K562 (cell line): ENCODE results near the gene IGF2R. TPM values are rescaled to one million over a fixed set of nuclear protein-coding genes. Genes with fewer than 3 reads are reported as not detected.

ENCODE experiments used
- ATAC-seq: fragments of 200-7000 bp; cut with Tn5 transposase; 3 replicates; pipeline ENCODE4 v1.9.1; 2020; ENCODE audit warnings: moderate library complexity
- BruUV-seq: library from RNA; stranded (reverse); fragments of 400-500 nt; replicated peaks from 2 replicates; lab custom pipeline; 2021; lab: Mats Ljungman, UMichigan
- CTCF ChIA-PET: fragments of 300-600 bp; formaldehyde crosslinking; extraction: SDS; loops from one replicate; lab custom pipeline; 2021; ENCODE audit warnings: low intra/inter-chr PET ratio; lab: Yijun Ruan, JAX
- POLR2A ChIA-PET: fragments of 300-600, 350-650 bp; sonication (Branson Sonifier 250); formaldehyde crosslinking; extraction: SDS; loops from one replicate; lab custom pipeline; 2021; ENCODE audit warnings: antibody characterized with exemption, inconsistent platforms; lab: Yijun Ruan, JAX
- DNase-seq, 4 experiments: peaks; one replicate each; pipeline versions ENCODE4 v3.0.0 to v3.0.0-alpha.2; 2011 to 2018; ENCODE audit warnings: low spot score in 3 of 4, mixed read lengths in 3 of 4; ENCODE audit errors: extremely low read depth in 1 of 4
- FAIRE-seq: peaks from 2 replicates; lab custom pipeline; 2011; peaks lifted over from hg19 to GRCh38; lab: Jason Lieb, UNC
- H2AFZ ChIP-seq: 2 replicates; pipeline ENCODE4 v1.6.0; 2011; ENCODE audit warnings: low read depth, low read length, control low read depth, inconsistent platforms
- H3K27ac ChIP-seq: fragments of 200-600 bp; 3 replicates; pipeline ENCODE4 v1.8.0; 2011; ENCODE audit warnings: low read depth, mild to moderate bottlenecking, control low read depth, inconsistent platforms, low read length, moderate library complexity, mixed read lengths; ENCODE audit errors: extremely low read depth
- H3K27me3 ChIP-seq, 2 experiments: fragments of 300-600 bp in 1 of 2; 2 replicates in 1 of 2; 3 replicates in 1 of 2; pipeline versions ENCODE4 v1.6.0 to v1.8.0; 2011; ENCODE audit warnings: inconsistent platforms in 2 of 2, low read length in 2 of 2, mild to moderate bottlenecking in 1 of 2, mixed read lengths in 1 of 2, moderate library complexity in 1 of 2; ENCODE audit not compliant: control insufficient read depth in 2 of 2, insufficient read depth in 2 of 2
- H3K36me3 ChIP-seq: fragments of 300-600 bp; 3 replicates; pipeline ENCODE4 v1.8.0; 2011; ENCODE audit warnings: mild to moderate bottlenecking, low read length, inconsistent platforms; ENCODE audit not compliant: control insufficient read depth, insufficient read depth
- H3K4me1 ChIP-seq, 2 experiments: fragments of 200-600 bp in 1 of 2; replicated peaks in 1 of 2; 2 replicates in 1 of 2; 3 replicates in 1 of 2; pipeline versions ENCODE4 v1.5.1 to v1.8.0; 2011; ENCODE audit warnings: inconsistent platforms in 2 of 2, low read length in 2 of 2, mild to moderate bottlenecking in 1 of 2, mixed read lengths in 1 of 2, moderate library complexity in 1 of 2; ENCODE audit not compliant: control insufficient read depth in 2 of 2, insufficient read depth in 2 of 2
- H3K4me2 ChIP-seq: 2 replicates; pipeline ENCODE4 v1.6.1; 2011; ENCODE audit warnings: low read length, control low read depth, inconsistent platforms, mixed read lengths; ENCODE audit not compliant: insufficient read depth
- H3K4me3 ChIP-seq: fragments of 200-600 bp; sonication (generic), shearing (Covaris generic); 2 replicates; pipeline ENCODE4 v1.5.1; 2016; ENCODE audit warnings: control low read depth, inconsistent platforms
- H3K79me2 ChIP-seq: fragments of 200-600 bp; 3 replicates; pipeline ENCODE4 v1.8.0; 2011; ENCODE audit warnings: low read length, inconsistent platforms; ENCODE audit not compliant: control insufficient read depth, insufficient read depth
- H3K9ac ChIP-seq, 2 experiments: 2 replicates each; pipeline versions ENCODE4 v1.6.0 to v1.6.1; 2011; ENCODE audit warnings: low read depth in 2 of 2, low read length in 2 of 2, control low read depth in 1 of 2, inconsistent platforms in 1 of 2, mild to moderate bottlenecking in 1 of 2, mixed read lengths in 1 of 2; ENCODE audit not compliant: insufficient read depth in 1 of 2
- H3K9me1 ChIP-seq: one replicate; pipeline ENCODE4 v1.6.0; 2011; ENCODE audit warnings: inconsistent platforms, mild to moderate bottlenecking, low read length, moderate library complexity; ENCODE audit not compliant: control insufficient read depth, insufficient read depth
- H3K9me3 ChIP-seq: replicated peaks from 2 replicates; pipeline ENCODE4 v1.5.1; 2011; ENCODE audit warnings: low read depth, low read length, inconsistent platforms; ENCODE audit not compliant: control insufficient read depth, insufficient read depth
- H4K20me1 ChIP-seq: replicated peaks from 2 replicates; pipeline ENCODE4 v1.6.1; 2011; ENCODE audit warnings: low read length, inconsistent platforms, mixed read lengths; ENCODE audit not compliant: control insufficient read depth, insufficient read depth
- ARHGAP35 ChIP-seq: fragments of 450-650 bp; IDR thresholded peaks from 2 replicates; pipeline ENCODE4 v1.6.1; 2018; ENCODE audit not compliant: partially characterized antibody
- BHLHE40 ChIP-seq: IDR thresholded peaks from 2 replicates; pipeline ENCODE4 v1.6.1; 2011; ENCODE audit warnings: low read length, improper control_type of control experiment
- BRCA1 ChIP-seq, 2 experiments: fragments of 450-650 bp in 1 of 2; sonication (generic) in 1 of 2; formaldehyde crosslinking in 1 of 2; IDR thresholded peaks; 2 replicates each; pipeline versions ENCODE4 v1.5.0 to v1.6.1; 2017 to 2020; ENCODE audit warnings: mild to moderate bottlenecking in 1 of 2, missing genetic modification reagents in 1 of 2
- CCNT2 ChIP-seq: IDR thresholded peaks from 2 replicates; pipeline ENCODE4 v1.6.1; 2011; ENCODE audit warnings: borderline replicate concordance, low read depth, mild to moderate bottlenecking, moderate library complexity, mixed read lengths, low read length; ENCODE audit not compliant: insufficient read length; ENCODE audit errors: extremely low read depth
- DEAF1 ChIP-seq: fragments of 450-650 bp; formaldehyde crosslinking; IDR thresholded peaks from 2 replicates; pipeline ENCODE4 v1.4.0; 2020; ENCODE audit warnings: mild to moderate bottlenecking, moderate library complexity
- DIDO1 ChIP-seq: fragments of 450-650 bp; IDR thresholded peaks from 2 replicates; pipeline ENCODE4 v1.6.1; 2016; ENCODE audit warnings: low read depth, missing biosample characterization, missing genetic modification characterization
- DPF2 ChIP-seq: fragments of 450-650 bp; IDR thresholded peaks from 2 replicates; pipeline ENCODE4 v1.6.1; 2016
- EP400 ChIP-seq: fragments of 450-650 bp; IDR thresholded peaks from 2 replicates; pipeline ENCODE4 v1.6.1; 2017; ENCODE audit warnings: antibody characterized with exemption, mild to moderate bottlenecking, moderate library complexity
- HEY1 ChIP-seq: fragments of 250-450 bp; sonication (Bioruptor Pico); IDR thresholded peaks from 2 replicates; pipeline ENCODE4 v1.5.0; 2020; ENCODE audit warnings: mild to moderate bottlenecking, moderate library complexity, borderline replicate concordance
- NCOA2 ChIP-seq, 2 experiments: fragments of 450-650 bp; IDR thresholded peaks; 2 replicates each; pipeline ENCODE4 v1.6.1; 2018; ENCODE audit warnings: mild to moderate bottlenecking in 2 of 2, moderate library complexity in 1 of 2; ENCODE audit not compliant: partially characterized antibody in 2 of 2
- PHF20 ChIP-seq: fragments of 450-650 bp; IDR thresholded peaks from 2 replicates; pipeline ENCODE4 v1.6.1; 2018; ENCODE audit not compliant: partially characterized antibody
- RBFOX2 ChIP-seq: fragments of 200-400 bp; formaldehyde crosslinking; IDR thresholded peaks from 2 replicates; pipeline ENCODE4 v1.6.1; 2017; ENCODE audit warnings: low read depth, mild to moderate bottlenecking, low read length, moderate library complexity
- TBL1XR1 ChIP-seq, 2 experiments: IDR thresholded peaks; 2 replicates each; pipeline ENCODE4 v1.6.1; 2012; ENCODE audit warnings: improper control_type of control experiment in 2 of 2, low read length in 2 of 2, mild to moderate bottlenecking in 1 of 2
- TCF7L2 ChIP-seq: fragments of 150-350 bp; IDR thresholded peaks from 2 replicates; pipeline ENCODE4 v1.6.1; 2016; ENCODE audit warnings: low read depth, mild to moderate bottlenecking, low read length, moderate library complexity
- U2AF2 ChIP-seq: fragments of 200-400 bp; formaldehyde crosslinking; optimal IDR thresholded peaks from 2 replicates; pipeline ENCODE3; 2017; ENCODE audit warnings: low read depth, mild to moderate bottlenecking, low read length
- ZNF165 ChIP-seq: fragments of 250-450 bp; sonication (Bioruptor Pico); IDR thresholded peaks from 2 replicates; pipeline ENCODE4 v1.4.0; 2020; ENCODE audit warnings: borderline replicate concordance
- ZNF445 ChIP-seq: fragments of 250-450 bp; sonication (Bioruptor Pico); IDR thresholded peaks from 2 replicates; pipeline ENCODE4 v1.4.0; 2020; ENCODE audit warnings: low read depth, mild to moderate bottlenecking, moderate library complexity
- ZNF695 ChIP-seq: fragments of 450-650 bp; formaldehyde crosslinking; IDR thresholded peaks from 2 replicates; pipeline ENCODE4 v1.4.0; 2020; ENCODE audit warnings: mild to moderate bottlenecking, moderate library complexity
- WGBS: fragments of 100-300 bp; shearing (Covaris generic); methylation state at CpG from one replicate; pipeline ENCODE4 v1.1.6; 2016; ENCODE audit warnings: low coverage, mixed read lengths; ENCODE audit not compliant: insufficient coverage; ENCODE audit errors: missing lambda C conversion rate; 5-methylcytosine and 5-hydroxymethylcytosine counted together
- in situ Hi-C: fragments of 300-500 bp; cut with MboI; formaldehyde crosslinking; loops from 4 replicates; pipeline ENCODE4 v1.15.0; 2018; ENCODE audit warnings: inconsistent platforms, mixed read lengths
- intact Hi-C: fragments of 100-400 bp; cut with micrococcal nuclease; formaldehyde crosslinking; loops from 2 replicates; pipeline ENCODE4 v1.14.2; 2022
- polyA plus RNA-seq, 8 experiments: library from polyadenylated mRNA; depleted of rRNA in 4 of 8; stranded (reverse) in 5 of 8; unstranded in 3 of 8; fragments of >200 nt; fragmentation: Nextera tagmentation in 2 of 8; fragmentation: Illumina TruSeq in 1 of 8; extraction: Ambion mirVana in 2 of 8; extraction: Trizol in 1 of 8; gene quantifications; 2 replicates each; pipeline versions ENCODE4 v1.2.1 to v1.2.3, GENCODE V29; 2011 to 2014; ENCODE audit warnings: inconsistent platforms in 1 of 8, missing spikeins in 1 of 8
- total RNA-seq, 7 experiments: library from RNA; depleted of rRNA in 6 of 7; stranded (reverse); fragments of >200 nt in 6 of 7; fragmentation: Illumina TruSeq in 2 of 7; extraction: Trizol in 2 of 7; gene quantifications; 2 replicates each; pipeline versions ENCODE4 v1.2.1 to v1.2.3, GENCODE V29; 2011 to 2021; ENCODE audit warnings: low replicate concordance in 1 of 7
- TF ChIP-seq, protein P1 (sequence below): fragments of 450-650 bp; formaldehyde crosslinking; IDR thresholded peaks from 2 replicates; pipeline ENCODE4 v1.4.0; 2020; ENCODE audit warnings: mild to moderate bottlenecking, moderate library complexity
- TF ChIP-seq, protein P2 (sequence below): IDR thresholded peaks from 2 replicates; pipeline ENCODE4 v1.6.1; 2012; ENCODE audit warnings: low read depth, low read length, improper control_type of control experiment, borderline replicate concordance

IGF2R gene
- total and polyA plus RNA-seq, 9 of the 15 experiments (the other 6 are each of a cell fraction or from before 2014, with no cell fraction given) = 3.5 to 92.3 (median 34.5) TPM

DNA sequence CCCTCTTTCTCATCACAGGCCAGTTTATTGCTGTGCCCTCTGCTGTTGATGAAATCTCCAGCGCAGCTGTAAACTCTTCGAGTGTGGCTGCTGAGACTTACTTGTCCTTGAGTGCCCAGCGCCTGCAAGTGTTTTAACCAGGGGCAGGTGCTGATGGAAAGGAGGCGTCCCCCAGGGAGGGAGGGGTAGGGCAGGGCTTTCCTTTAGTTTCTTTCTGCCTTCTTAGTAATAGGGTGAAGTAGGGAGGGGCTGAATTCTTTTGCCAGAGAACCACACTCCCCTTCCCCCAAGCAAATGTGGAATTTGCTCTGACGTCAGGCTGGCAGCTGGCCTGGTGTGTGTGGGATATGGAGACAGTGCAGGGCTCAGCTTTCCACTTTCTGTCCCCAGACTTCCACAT, 61.2 kb downstream of the IGF2R start:
- DNase-seq (no peak), ATAC-seq (no peak), FAIRE-seq (no peak)
- ChIA-PET POLR2A (interaction anchor here (0.6 kb wide), 1 partner anchor 18 kb away, joined by 3 read pairs; no protein-coding TSS in a partner anchor), CTCF (no interaction called here)
- no peaks in the 10 kb centered on the region for H3K27me3 ChIP-seq
- H4K20me1 ChIP-seq = no peaks in the 10 kb centered on the region
- H3K36me3 ChIP-seq = peaks cover 97% of the 10 kb centered on the region
- H3K9me3 ChIP-seq = no peaks in the 10 kb centered on the region
- no peak overlapping the region for H2AFZ ChIP-seq
- no peak overlapping the region for H3K27ac ChIP-seq
- H3K9me1 ChIP-seq = no peaks in the 10 kb centered on the region
- 90% methylated on average over 5 of the region's 5 CpGs for WGBS
- no peak overlapping the region for H3K4me2 ChIP-seq
- no peak for TF ChIP-seq NCOA2 (IDR thresholded peaks at IDR 0.05; ENCODE audit: partially characterized antibody in 2 of 2)
- TF ChIP-seq, protein P1, sequence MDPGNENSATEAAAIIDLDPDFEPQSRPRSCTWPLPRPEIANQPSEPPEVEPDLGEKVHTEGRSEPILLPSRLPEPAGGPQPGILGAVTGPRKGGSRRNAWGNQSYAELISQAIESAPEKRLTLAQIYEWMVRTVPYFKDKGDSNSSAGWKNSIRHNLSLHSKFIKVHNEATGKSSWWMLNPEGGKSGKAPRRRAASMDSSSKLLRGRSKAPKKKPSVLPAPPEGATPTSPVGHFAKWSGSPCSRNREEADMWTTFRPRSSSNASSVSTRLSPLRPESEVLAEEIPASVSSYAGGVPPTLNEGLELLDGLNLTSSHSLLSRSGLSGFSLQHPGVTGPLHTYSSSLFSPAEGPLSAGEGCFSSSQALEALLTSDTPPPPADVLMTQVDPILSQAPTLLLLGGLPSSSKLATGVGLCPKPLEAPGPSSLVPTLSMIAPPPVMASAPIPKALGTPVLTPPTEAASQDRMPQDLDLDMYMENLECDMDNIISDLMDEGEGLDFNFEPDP (CRISPR knock-in tag) = no peak
- no peak for TF ChIP-seq RBFOX2
- no peak for TF ChIP-seq ZNF695
- no peak for TF ChIP-seq U2AF2
- TF ChIP-seq TBL1XR1 (IDR thresholded peaks at IDR 0.05; ENCODE audit: low read length in 2 of 2) = no peak
- no peak for TF ChIP-seq TCF7L2
- no peak for TF ChIP-seq DIDO1 (tag)
- no peak for TF ChIP-seq DPF2
- no peak for TF ChIP-seq ZNF165 (CRISPR knock-in tag)
- no peak for TF ChIP-seq HEY1
- TF ChIP-seq BHLHE40 = no peak
- no peak for TF ChIP-seq CCNT2
- no peak for TF ChIP-seq BRCA1 (IDR thresholded peaks at IDR 0.05)
- no peak for TF ChIP-seq BRCA1 (CRISPR knock-in tag; IDR thresholded peaks at IDR 0.05)
- TF ChIP-seq DEAF1 = no peak
- TF ChIP-seq ZNF445 (CRISPR knock-in tag) = no peak
- no peak for TF ChIP-seq PHF20
- TF ChIP-seq ARHGAP35 = no peak
- TF ChIP-seq, protein P2, sequence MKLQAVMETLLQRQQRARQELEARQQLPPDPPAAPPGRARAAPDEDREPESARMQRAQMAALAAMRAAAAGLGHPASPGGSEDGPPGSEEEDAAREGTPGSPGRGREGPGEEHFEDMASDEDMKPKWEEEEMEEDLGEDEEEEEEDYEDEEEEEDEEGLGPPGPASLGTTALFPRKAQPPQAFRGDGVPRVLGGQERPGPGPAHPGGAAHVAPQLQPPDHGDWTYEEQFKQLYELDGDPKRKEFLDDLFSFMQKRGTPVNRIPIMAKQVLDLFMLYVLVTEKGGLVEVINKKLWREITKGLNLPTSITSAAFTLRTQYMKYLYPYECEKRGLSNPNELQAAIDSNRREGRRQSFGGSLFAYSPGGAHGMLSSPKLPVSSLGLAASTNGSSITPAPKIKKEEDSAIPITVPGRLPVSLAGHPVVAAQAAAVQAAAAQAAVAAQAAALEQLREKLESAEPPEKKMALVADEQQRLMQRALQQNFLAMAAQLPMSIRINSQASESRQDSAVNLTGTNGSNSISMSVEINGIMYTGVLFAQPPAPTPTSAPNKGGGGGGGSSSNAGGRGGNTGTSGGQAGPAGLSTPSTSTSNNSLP = no peak
- TF ChIP-seq EP400 = no peak
- intact Hi-C loops (no loop called here), in situ Hi-C loops (no loop called here)
- H3K9ac ChIP-seq = no peak overlapping the region
- H3K4me1 ChIP-seq = no peaks in the 10 kb centered on the region; a peak in 1 of 5 replicates
- no peak overlapping the region for H3K4me3 ChIP-seq
- H3K79me2 ChIP-seq = no peaks in the 10 kb centered on the region
- BruUV-seq = no TSS peak
